Suprapubic skin (tissue), 3 donors: Measurements from ENCODE around the gene NOS3.
"Not testable (repeated sequence)": the region's sequence is repeated elsewhere in the genome, so short reads cannot be mapped to it uniquely, and the experiment has no call there.

Source experiments
- POLR2A ChIP-seq, 2 donors: fragments of 450-650 bp; IDR thresholded peaks; one replicate each; pipeline ENCODE4 v1.6.1; 2017; ENCODE audit warnings: antibody characterized with exemption in 2 of 2, mild to moderate bottlenecking in 2 of 2, moderate library complexity in 2 of 2
- TF ChIP-seq, protein P1 (sequence below), 2 donors: fragments of 200-600 bp in 1 of 2; fragments of 450-650 bp in 1 of 2; sonication (generic) in 1 of 2; IDR thresholded peaks; one replicate each; pipeline ENCODE4 v1.5.1; 2016 to 2019; ENCODE audit warnings: antibody characterized with exemption in 2 of 2, mild to moderate bottlenecking in 1 of 2, moderate library complexity in 1 of 2

DNA sequence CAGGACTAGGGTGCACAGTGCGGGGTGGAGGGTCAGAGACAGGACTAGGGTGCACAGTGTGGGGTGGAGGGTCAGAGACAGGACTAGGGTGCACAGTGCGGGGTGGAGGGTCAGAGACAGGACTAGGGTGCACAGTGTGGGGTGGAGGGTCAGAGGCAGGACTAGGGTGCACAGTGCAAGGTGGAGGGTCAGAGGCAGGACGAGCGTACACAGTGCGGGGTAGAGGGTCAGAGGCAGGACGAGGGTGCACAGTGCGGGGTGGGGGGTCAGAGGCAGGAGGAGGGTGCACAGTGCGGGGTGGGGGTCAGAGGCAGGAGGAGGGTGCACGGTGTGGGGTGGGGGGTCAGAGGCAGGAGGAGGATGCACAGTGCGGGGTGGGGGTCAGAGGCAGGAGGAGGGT is 52.6 kb downstream of the NOS3 start:
- TF ChIP-seq POLR2A (IDR thresholded peaks at IDR 0.05) = not testable (repeated sequence)
- TF ChIP-seq, protein P1, sequence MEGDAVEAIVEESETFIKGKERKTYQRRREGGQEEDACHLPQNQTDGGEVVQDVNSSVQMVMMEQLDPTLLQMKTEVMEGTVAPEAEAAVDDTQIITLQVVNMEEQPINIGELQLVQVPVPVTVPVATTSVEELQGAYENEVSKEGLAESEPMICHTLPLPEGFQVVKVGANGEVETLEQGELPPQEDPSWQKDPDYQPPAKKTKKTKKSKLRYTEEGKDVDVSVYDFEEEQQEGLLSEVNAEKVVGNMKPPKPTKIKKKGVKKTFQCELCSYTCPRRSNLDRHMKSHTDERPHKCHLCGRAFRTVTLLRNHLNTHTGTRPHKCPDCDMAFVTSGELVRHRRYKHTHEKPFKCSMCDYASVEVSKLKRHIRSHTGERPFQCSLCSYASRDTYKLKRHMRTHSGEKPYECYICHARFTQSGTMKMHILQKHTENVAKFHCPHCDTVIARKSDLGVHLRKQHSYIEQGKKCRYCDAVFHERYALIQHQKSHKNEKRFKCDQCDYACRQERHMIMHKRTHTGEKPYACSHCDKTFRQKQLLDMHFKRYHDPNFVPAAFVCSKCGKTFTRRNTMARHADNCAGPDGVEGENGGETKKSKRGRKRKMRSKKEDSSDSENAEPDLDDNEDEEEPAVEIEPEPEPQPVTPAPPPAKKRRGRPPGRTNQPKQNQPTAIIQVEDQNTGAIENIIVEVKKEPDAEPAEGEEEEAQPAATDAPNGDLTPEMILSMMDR (IDR thresholded peaks at IDR 0.05) = not testable (repeated sequence)
